Thyroid gland (tissue), 4 donors: ENCODE results near the gene MRPL46.

Source experiments
- POLR2A ChIP-seq, 2 donors: fragments of 450-650 bp; IDR thresholded peaks; one replicate each; pipeline ENCODE4 v1.6.1; 2017; ENCODE audit warnings: antibody characterized with exemption in 2 of 2, mild to moderate bottlenecking in 2 of 2, moderate library complexity in 1 of 2
- TF ChIP-seq, protein P1 (sequence below), 6 experiments: fragments of 200-600 bp in 3 of 6; fragments of 450-650 bp in 3 of 6; sonication (generic) in 3 of 6; IDR thresholded peaks; one replicate each; pipeline ENCODE4 v1.5.1; 2016 to 2019; ENCODE audit warnings: antibody characterized with exemption in 6 of 6, mild to moderate bottlenecking in 2 of 6, inconsistent platforms in 1 of 6, moderate library complexity in 1 of 6

DNA sequence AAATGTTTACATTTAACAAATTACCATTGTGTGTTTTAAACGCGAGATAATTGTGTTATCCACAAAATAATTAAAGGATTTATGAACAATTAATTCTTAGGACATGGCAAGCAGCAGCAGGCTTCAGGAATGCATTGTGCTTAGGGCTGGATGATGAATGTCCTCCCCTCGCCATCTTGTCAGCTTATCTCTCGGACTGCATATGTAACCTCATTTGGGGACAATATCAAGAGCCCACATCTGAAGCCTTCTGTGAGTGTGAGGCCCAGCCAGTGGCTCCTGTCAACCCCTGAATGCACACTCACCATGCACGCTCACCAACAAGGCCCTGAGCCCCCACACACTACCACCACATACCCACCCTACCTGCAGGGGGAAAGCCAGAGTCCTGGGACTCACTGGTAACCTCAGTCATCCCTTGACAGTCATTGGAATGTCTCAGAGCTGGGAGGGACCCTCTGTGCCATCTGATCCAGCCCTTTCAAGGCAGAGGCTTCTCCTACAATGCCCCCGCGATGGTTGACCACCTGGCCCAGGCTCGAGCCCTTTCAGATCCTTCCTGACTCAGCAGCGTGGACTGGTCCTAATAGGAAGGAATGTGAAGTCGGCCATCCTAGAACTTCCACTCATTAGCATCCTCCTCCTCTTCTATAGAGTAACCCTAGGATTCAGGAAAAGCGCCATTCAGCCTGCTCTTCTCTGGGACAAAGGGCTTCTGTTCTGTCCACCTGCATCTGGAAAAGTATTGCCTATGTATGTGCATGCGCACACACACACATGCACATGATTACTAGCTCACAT, 38.2 kb downstream of the MRPL46 start:
- TF ChIP-seq, protein P1, sequence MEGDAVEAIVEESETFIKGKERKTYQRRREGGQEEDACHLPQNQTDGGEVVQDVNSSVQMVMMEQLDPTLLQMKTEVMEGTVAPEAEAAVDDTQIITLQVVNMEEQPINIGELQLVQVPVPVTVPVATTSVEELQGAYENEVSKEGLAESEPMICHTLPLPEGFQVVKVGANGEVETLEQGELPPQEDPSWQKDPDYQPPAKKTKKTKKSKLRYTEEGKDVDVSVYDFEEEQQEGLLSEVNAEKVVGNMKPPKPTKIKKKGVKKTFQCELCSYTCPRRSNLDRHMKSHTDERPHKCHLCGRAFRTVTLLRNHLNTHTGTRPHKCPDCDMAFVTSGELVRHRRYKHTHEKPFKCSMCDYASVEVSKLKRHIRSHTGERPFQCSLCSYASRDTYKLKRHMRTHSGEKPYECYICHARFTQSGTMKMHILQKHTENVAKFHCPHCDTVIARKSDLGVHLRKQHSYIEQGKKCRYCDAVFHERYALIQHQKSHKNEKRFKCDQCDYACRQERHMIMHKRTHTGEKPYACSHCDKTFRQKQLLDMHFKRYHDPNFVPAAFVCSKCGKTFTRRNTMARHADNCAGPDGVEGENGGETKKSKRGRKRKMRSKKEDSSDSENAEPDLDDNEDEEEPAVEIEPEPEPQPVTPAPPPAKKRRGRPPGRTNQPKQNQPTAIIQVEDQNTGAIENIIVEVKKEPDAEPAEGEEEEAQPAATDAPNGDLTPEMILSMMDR (IDR thresholded peaks at IDR 0.05), result no peak
- no peak for TF ChIP-seq POLR2A (IDR thresholded peaks at IDR 0.05)
